ENCODE results near the gene GPR3.
A peak's percentile ranks its signal among the peaks of the same experiment; 100 is the strongest.

The GPR3 gene

DNA sequence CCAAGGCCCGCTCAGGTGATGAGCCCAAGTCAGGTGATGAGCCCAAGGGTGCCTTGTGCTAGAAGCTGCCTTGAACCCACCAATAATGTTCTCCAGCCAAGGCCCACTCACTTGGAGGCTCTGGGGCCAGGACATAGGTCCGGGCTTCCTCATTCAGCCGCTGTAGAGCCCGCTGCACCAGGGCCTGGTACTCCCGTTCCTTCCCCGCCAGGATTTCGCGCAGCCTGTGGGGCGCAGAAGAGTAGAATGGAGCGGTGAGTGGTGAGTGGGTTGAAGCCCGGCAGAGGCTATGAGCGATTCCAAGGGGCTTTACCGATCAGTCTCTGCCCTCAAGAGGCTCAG lies 36.2 kb upstream of the GPR3 start:
- Mint-ChIP-seq H3K9me3 (no peaks in the 10 kb centered on the region), H3K4me3 (peak overlapping the region; percentile 47), H3K36me3 (no peaks in the 10 kb centered on the region), H3K4me1 (peaks cover 40% of the 10 kb centered on the region), H3K27me3 (no peaks in the 10 kb centered on the region), H3K27ac (no peak overlapping the region)

GRCh38 chr1:27356619-27357280 lies 35.7 kb upstream of the GPR3 start:
- Mint-ChIP-seq H3K27ac (no peak overlapping the region), H3K4me1 (peaks cover 40% of the 10 kb centered on the region), H3K27me3 (no peaks in the 10 kb centered on the region), H3K9me3 (no peaks in the 10 kb centered on the region), H3K36me3 (no peaks in the 10 kb centered on the region), H3K4me3 (peak overlapping the region; percentile 79)

GRCh38 chr1:27357281-27358037 lies 35.0 kb upstream of the GPR3 start:
- peaks cover 40% of the 10 kb centered on the region for H3K4me1 Mint-ChIP-seq

DNA sequence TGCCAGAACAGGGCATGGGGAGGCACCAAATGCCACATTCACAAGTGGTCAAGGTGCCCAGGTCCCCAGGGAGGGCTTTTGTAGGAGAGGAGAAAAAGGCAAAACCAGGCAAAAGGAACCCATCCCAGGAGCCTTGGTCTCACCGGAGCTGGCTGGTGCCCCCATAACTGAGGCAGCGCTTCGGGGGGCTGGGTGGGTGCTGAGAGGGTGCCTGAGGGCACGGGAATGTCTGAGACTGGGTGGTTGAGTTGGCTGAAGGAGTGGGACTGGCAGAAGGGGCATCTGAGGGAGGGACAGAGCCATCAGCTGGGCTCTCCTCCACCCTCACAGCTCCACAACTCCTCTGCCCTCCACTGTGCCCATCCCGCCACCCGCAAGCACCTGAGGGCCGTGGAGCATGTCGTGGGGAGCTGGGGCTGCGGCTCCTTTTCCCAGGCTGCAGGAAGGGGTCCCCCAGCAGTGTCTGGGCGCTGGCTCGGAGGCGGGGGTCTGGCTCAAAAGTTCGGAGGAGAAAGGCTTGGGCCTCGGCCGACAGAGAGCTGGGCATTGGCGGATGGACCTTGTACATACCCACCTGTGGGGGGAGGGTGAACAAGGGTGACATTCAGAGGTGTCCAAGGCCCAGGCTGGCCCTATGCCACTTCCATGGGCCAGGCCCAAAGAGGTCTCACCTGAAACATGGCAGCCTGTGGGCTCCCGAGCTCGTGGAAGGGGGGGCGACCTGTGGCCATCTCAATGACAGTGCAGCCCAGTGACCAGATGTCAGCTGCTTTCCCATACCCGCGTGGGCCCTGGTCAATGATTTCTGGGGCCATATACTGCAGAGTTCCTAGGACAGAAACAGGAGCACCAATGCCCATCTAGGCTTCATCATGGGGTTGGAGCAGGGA lies 34.1 kb upstream of the GPR3 start:
- H3K27ac Mint-ChIP-seq: no peak overlapping the region
- H3K9me3 Mint-ChIP-seq: no peaks in the 10 kb centered on the region
- H3K4me1 Mint-ChIP-seq: peaks cover 40% of the 10 kb centered on the region
- H3K4me3 Mint-ChIP-seq: peak overlapping the region; percentile 79
- no peaks in the 10 kb centered on the region for H3K36me3 Mint-ChIP-seq
- no peaks in the 10 kb centered on the region for H3K27me3 Mint-ChIP-seq

More at GRCh38 chr1:27357281-27358037, 35.0 kb upstream of the GPR3 start:
- H3K9me3 Mint-ChIP-seq: no peaks in the 10 kb centered on the region
- H3K27ac Mint-ChIP-seq: no peak overlapping the region
- H3K36me3 Mint-ChIP-seq: no peaks in the 10 kb centered on the region
- H3K27me3 Mint-ChIP-seq: no peaks in the 10 kb centered on the region
- peak overlapping the region; percentile 79 for H3K4me3 Mint-ChIP-seq

- H3K36me3 Mint-ChIP-seq: no peaks in the 10 kb centered on the region
- H3K4me3 Mint-ChIP-seq: peak overlapping the region; percentile 52
- H3K27ac Mint-ChIP-seq: peak overlapping the region; percentile 82
- H3K27me3 Mint-ChIP-seq: no peaks in the 10 kb centered on the region
- no peaks in the 10 kb centered on the region for H3K9me3 Mint-ChIP-seq
- H3K4me1 Mint-ChIP-seq: peaks cover 40% of the 10 kb centered on the region
Measured at GRCh38 chr1:27358928-27359313, 33.5 kb upstream of the GPR3 start.

GRCh38 chr1:27359822-27360158 lies 32.6 kb upstream of the GPR3 start:
- Mint-ChIP-seq H3K27ac (peak overlapping the region; percentile 26), H3K27me3 (no peaks in the 10 kb centered on the region), H3K4me1 (peaks cover 45% of the 10 kb centered on the region), H3K36me3 (no peaks in the 10 kb centered on the region), H3K9me3 (no peaks in the 10 kb centered on the region), H3K4me3 (peak overlapping the region; percentile 77)

DNA sequence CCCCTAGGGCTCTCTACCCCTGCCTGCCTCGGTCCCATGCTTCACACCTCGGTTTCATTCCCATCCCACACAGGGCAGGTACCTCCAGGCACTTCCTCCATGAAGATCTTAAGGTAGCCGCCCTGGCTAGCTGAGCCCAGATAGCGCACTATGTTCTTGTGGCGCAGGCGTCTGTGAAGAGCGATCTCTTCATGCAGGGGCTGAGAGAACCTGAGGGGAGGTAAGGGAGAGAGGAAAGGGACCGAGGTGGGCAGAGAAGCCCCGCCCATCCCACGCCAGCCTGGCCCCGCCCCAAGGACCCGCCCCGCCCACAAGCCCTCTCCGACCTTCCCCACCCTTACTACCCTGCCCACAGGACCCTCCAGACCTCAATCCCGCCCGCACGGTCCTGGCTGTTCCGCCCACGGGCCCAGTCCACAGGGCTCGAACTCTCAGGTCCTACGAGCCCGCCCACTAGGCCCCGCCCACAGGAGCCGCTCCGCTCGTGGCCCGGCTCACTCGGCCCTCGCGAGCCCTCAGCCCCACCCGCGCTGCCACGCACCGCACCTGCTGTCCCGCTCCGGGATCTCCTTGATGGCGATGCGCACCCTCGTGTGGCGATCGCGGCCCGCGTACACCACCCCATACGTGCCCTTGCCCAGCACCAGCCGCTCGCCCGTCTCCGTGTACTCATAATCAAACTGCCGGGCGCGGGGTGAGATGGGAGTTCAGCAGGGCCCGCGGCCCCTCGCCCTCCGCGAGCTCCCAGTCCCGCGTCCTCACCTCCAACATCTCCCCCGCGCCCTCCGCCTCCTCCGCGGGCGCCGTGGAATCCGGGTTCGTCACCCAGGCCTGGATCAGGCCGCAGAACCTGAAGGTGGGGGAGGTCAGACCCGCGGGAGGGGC lies 32.0 kb upstream of the GPR3 start:
- H3K9me3 Mint-ChIP-seq: no peaks in the 10 kb centered on the region

GRCh38 chr1:27361044-27361402 lies 31.4 kb upstream of the GPR3 start:
- H3K4me1 Mint-ChIP-seq: peaks cover 48% of the 10 kb centered on the region
- no peaks in the 10 kb centered on the region for H3K9me3 Mint-ChIP-seq
- no peak overlapping the region for H3K4me3 Mint-ChIP-seq
- H3K27ac Mint-ChIP-seq: no peak overlapping the region
- no peaks in the 10 kb centered on the region for H3K27me3 Mint-ChIP-seq
- H3K36me3 Mint-ChIP-seq: no peaks in the 10 kb centered on the region

More for the DNA sequence above, 32.0 kb upstream of the GPR3 start:
- Mint-ChIP-seq H3K27me3 (no peaks in the 10 kb centered on the region), H3K36me3 (no peaks in the 10 kb centered on the region), H3K4me1 (peaks cover 48% of the 10 kb centered on the region), H3K4me3 (peak overlapping the region; percentile 77), H3K27ac (peak overlapping the region; percentile 26)

- H3K4me3 Mint-ChIP-seq: no peak overlapping the region
- peaks cover 43% of the 10 kb centered on the region for H3K4me1 Mint-ChIP-seq
- H3K27me3 Mint-ChIP-seq: no peaks in the 10 kb centered on the region
- no peaks in the 10 kb centered on the region for H3K36me3 Mint-ChIP-seq
- no peak overlapping the region for H3K27ac Mint-ChIP-seq
- no peaks in the 10 kb centered on the region for H3K9me3 Mint-ChIP-seq
Measured at GRCh38 chr1:27361553-27361952, 30.9 kb upstream of the GPR3 start.

DNA sequence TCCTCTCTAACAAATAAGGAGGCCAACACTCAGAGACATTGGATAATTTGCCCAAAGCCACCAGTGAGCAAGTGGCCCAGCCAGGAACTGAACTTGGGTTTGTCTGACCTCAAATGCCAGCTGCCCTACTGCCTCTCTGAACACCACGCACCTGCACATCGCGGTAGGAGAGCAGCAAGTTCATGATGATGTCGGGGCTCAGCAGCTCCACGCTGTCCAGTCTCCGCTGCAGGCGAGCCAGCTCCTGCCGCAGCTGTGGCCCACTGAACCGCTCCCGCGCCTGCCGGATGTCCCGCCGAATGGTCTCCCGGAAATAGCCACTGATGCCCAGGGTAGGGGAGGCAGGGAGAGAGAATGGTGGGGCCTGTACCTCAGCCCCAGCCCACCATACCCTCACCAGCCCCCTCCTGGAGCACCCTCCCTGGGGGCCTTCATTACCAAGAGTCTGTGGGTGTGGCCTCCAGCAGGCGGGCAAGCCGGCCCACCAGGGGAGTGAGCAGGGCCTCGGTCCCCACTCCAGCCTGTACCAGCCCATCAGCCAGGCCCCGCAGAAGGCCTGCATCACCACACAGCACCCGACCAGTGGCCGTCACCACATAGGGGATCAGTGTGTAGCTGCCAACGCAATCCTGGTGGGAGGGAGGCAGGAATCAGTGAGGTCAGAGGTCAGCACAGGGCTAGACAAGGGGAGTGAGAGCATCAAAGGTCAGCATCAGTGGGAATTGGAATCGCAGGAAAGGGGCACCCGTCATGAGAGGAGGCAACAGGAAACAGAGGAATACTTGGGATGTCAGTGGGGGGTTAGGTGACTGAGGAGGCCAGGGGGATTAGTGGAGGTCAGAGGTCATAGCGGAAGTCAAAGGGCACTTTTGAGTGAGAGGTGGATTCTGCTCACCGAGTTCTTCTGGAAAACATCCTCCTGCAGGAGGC lies 28.4 kb upstream of the GPR3 start:
- peaks cover 34% of the 10 kb centered on the region for H3K4me1 Mint-ChIP-seq
- H3K4me3 Mint-ChIP-seq: no peak overlapping the region
- H3K27me3 Mint-ChIP-seq: no peaks in the 10 kb centered on the region
- H3K36me3 Mint-ChIP-seq: no peaks in the 10 kb centered on the region
- H3K9me3 Mint-ChIP-seq: no peaks in the 10 kb centered on the region
- H3K27ac Mint-ChIP-seq: no peak overlapping the region

GRCh38 chr1:27364696-27365371 lies 27.6 kb upstream of the GPR3 start:
- Mint-ChIP-seq H3K4me3 (peak overlapping the region; percentile 91), H3K36me3 (no peaks in the 10 kb centered on the region), H3K9me3 (no peaks in the 10 kb centered on the region), H3K4me1 (peaks cover 34% of the 10 kb centered on the region), H3K27me3 (no peaks in the 10 kb centered on the region), H3K27ac (peak overlapping the region; percentile 86)

- Mint-ChIP-seq H3K36me3 (no peaks in the 10 kb centered on the region), H3K9me3 (no peaks in the 10 kb centered on the region), H3K4me3 (peak overlapping the region; percentile 91), H3K4me1 (peaks cover 30% of the 10 kb centered on the region), H3K27me3 (no peaks in the 10 kb centered on the region), H3K27ac (peak overlapping the region; percentile 86)
Measured at GRCh38 chr1:27365372-27366112, 26.9 kb upstream of the GPR3 start.

GRCh38 chr1:27366113-27366410 lies 26.4 kb upstream of the GPR3 start:
- H3K36me3 Mint-ChIP-seq: no peaks in the 10 kb centered on the region
- H3K4me3 Mint-ChIP-seq: peak overlapping the region; percentile 91
- H3K4me1 Mint-ChIP-seq: peaks cover 30% of the 10 kb centered on the region
- H3K27ac Mint-ChIP-seq: peak overlapping the region; percentile 55
- H3K9me3 Mint-ChIP-seq: no peaks in the 10 kb centered on the region
- H3K27me3 Mint-ChIP-seq: no peaks in the 10 kb centered on the region
